Activated CD8-positive, alpha-beta T cell treated with anti-CD3 and anti-CD28 coated beads for 36 hours (primary cell): ENCODE results near the gene POU2F3. TPM values are rescaled to one million over a fixed set of nuclear protein-coding genes. Genes with fewer than 3 reads are reported as not detected.

Source experiments
- ATAC-seq: fragments of 200-7000 bp; cut with Tn5 transposase; one replicate; pipeline ENCODE4 v1.10.0; 2021; ENCODE audit warnings: mild to moderate bottlenecking, moderate library complexity
- CTCF ChIA-PET: fragments of 350-600 bp; sonication (Branson Sonifier 250); formaldehyde crosslinking; loops from one replicate; lab custom pipeline; 2021; ENCODE audit warnings: antibody characterized with exemption; lab: Charles Lee
- POLR2A ChIA-PET: fragments of 350-600 bp; sonication (Branson Sonifier 250); formaldehyde crosslinking; loops from one replicate; lab custom pipeline; 2021; ENCODE audit warnings: antibody characterized with exemption; lab: Charles Lee
- DNase-seq: peaks from one replicate; pipeline ENCODE4 v3.0.0-alpha.2; 2020
- H3K27ac Mint-ChIP-seq: one replicate; pipeline ENCODE4 v1.8.0; 2021; ENCODE audit warnings: mild to moderate bottlenecking, mixed read lengths
- H3K27me3 Mint-ChIP-seq: one replicate; pipeline ENCODE4 v1.8.0; 2021; ENCODE audit warnings: mixed read lengths
- H3K36me3 Mint-ChIP-seq: one replicate; pipeline ENCODE4 v1.8.0; 2021; ENCODE audit warnings: low read depth, mixed read lengths
- H3K4me1 Mint-ChIP-seq: one replicate; pipeline ENCODE4 v1.8.0; 2021; ENCODE audit warnings: low read depth, mixed read lengths
- H3K4me3 Mint-ChIP-seq: one replicate; pipeline ENCODE4 v1.8.0; 2021; ENCODE audit warnings: mild to moderate bottlenecking, moderate library complexity, mixed read lengths
- H3K9me3 Mint-ChIP-seq: one replicate; pipeline ENCODE4 v1.8.0; 2021; ENCODE audit warnings: mixed read lengths
- intact Hi-C: fragments of 100-400 bp; cut with micrococcal nuclease; formaldehyde crosslinking; loops from one replicate; pipeline ENCODE4 v1.10.0; 2022
- total RNA-seq, 2 experiments: library from RNA; stranded (reverse); gene quantifications; one replicate each; pipeline ENCODE4 v1.2.3, GENCODE V29; 2021
- TF ChIP-seq, protein P1 (sequence below): fragments of 200-600 bp; IDR thresholded peaks from one replicate; pipeline ENCODE4 v1.8.0; 2022; ENCODE audit warnings: antibody characterized with exemption, mild to moderate bottlenecking

The POU2F3 gene
- total RNA-seq, 2 experiments from 2014 or later: not detected

DNA sequence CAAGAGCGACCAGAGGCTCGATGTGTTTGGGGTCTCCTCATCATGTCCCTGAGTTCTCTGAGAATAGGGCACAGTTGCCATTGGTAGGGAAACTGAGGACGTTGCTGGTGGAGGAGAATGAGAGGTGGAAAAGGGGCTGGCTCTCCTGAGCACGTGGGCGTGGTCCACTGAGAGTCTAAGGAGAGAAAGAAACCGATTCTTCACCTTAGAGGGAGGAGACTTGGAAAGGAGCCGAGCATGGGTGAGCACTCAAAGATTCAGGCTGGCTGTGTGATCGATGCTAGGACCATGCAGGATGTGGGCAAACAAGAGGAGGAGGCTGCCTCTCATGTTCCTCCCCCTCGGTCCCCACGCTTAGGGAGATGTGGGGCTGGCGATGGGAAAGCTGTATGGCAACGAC lies 65.3 kb downstream of the POU2F3 start:
- Mint-ChIP-seq H3K9me3 (no peaks in the 10 kb centered on the region), H3K36me3 (no peaks in the 10 kb centered on the region), H3K27me3 (peaks cover 8% of the 10 kb centered on the region), H3K27ac (no peak overlapping the region), H3K4me3 (no peak overlapping the region), H3K4me1 (no peaks in the 10 kb centered on the region)
- POLR2A ChIA-PET: interaction anchor here (0.8 kb wide), 1 partner anchor 112 kb away, joined by 4 read pairs; no protein-coding TSS in a partner anchor
- DNase-seq: no peak
- CTCF ChIA-PET: interaction anchor here (3.2 to 14.6 kb wide), 3 partner anchors 9 to 134 kb away, joined by 27 to 437 read pairs (median 92); partner anchors contain the start of gene POU2F3
- intact Hi-C loops: no loop called here
- TF ChIP-seq, protein P1, sequence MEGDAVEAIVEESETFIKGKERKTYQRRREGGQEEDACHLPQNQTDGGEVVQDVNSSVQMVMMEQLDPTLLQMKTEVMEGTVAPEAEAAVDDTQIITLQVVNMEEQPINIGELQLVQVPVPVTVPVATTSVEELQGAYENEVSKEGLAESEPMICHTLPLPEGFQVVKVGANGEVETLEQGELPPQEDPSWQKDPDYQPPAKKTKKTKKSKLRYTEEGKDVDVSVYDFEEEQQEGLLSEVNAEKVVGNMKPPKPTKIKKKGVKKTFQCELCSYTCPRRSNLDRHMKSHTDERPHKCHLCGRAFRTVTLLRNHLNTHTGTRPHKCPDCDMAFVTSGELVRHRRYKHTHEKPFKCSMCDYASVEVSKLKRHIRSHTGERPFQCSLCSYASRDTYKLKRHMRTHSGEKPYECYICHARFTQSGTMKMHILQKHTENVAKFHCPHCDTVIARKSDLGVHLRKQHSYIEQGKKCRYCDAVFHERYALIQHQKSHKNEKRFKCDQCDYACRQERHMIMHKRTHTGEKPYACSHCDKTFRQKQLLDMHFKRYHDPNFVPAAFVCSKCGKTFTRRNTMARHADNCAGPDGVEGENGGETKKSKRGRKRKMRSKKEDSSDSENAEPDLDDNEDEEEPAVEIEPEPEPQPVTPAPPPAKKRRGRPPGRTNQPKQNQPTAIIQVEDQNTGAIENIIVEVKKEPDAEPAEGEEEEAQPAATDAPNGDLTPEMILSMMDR: no peak
- no peak for ATAC-seq

DNA sequence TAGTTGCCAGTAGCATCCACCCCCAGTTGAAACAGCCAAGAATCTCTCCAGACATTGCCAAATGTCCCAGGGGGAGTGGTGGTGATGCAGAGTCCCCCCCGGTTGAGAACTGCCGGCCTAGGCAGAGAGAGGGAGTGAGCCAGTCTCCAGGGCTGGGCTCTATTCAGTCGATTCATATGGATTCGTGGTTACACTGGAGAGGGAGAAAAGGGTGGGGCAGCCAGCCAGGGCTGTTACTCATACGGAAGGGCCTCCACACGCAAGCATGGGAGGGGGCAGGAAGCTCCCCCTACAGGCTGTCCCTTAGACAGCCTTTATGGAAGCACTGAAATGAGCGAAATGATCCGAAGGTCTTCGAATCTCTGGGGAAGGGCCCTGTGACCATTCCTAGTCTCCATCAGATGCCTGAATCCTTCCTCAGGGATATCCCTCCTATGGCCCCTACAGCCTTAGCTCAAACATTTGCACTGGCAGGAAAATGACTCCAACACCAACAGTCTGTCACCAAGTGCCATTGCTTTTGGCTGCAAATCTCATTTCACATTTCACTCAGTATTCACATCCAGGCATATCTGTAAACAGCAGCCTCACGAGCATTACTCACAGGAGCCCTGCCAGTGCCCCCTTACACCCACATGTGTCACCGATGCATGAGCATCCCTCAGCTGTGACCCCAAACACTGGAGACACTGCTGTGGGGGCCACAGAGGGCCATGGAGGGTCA lies 66.7 kb downstream of the POU2F3 start:
- Mint-ChIP-seq H3K9me3 (no peaks in the 10 kb centered on the region), H3K27ac (no peak overlapping the region), H3K36me3 (no peaks in the 10 kb centered on the region), H3K4me1 (no peaks in the 10 kb centered on the region), H3K27me3 (peaks cover 8% of the 10 kb centered on the region), H3K4me3 (no peak overlapping the region)
- TF ChIP-seq, protein P1: no peak
- ChIA-PET CTCF (interaction anchor here (14.6 kb wide), 1 partner anchor 75 kb away, joined by 437 read pairs; the partner anchor contains the start of gene POU2F3), POLR2A (no interaction called here)
- DNase-seq (no peak), ATAC-seq (no peak)
- intact Hi-C loops: no loop called here

DNA sequence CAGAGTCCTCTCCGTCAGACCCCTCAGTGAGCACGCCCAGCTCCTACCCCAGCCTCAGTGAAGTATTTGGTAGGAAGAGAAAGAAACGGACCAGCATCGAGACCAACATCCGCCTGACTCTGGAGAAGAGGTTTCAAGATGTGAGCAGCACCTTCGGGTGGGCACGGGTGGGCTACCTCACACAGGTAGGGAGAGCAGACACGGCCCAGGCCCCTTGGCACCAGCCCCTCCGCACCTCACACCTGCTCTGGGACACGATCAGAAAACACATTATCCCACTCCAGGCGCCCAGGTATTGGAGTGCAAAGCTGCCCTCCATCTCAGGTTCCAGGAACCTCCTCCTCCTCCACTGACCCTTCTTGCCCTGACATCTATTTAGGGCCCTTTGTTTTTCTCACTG lies 67.5 kb downstream of the POU2F3 start:
- Mint-ChIP-seq H3K27ac (no peak overlapping the region), H3K36me3 (no peaks in the 10 kb centered on the region), H3K9me3 (no peaks in the 10 kb centered on the region), H3K27me3 (peaks cover 5% of the 10 kb centered on the region), H3K4me1 (no peaks in the 10 kb centered on the region), H3K4me3 (no peak overlapping the region)
- ATAC-seq (no peak), DNase-seq (no peak)
- POLR2A ChIA-PET: no interaction called here
- CTCF ChIA-PET: interaction anchor here (14.6 kb wide), 1 partner anchor 75 kb away, joined by 437 read pairs; the partner anchor contains the start of gene POU2F3
- TF ChIP-seq, protein P1: no peak
- intact Hi-C loops: no loop called here

GRCh38 chr11:120308081-120308480 lies 68.1 kb downstream of the POU2F3 start:
- CTCF ChIA-PET: no interaction called here
- Mint-ChIP-seq H3K4me1 (no peaks in the 10 kb centered on the region), H3K4me3 (no peak overlapping the region), H3K36me3 (no peaks in the 10 kb centered on the region), H3K27ac (no peak overlapping the region), H3K9me3 (no peaks in the 10 kb centered on the region), H3K27me3 (peaks cover 9% of the 10 kb centered on the region)
- ATAC-seq (no peak), DNase-seq (no peak)
- POLR2A ChIA-PET: no interaction called here
- TF ChIP-seq, protein P1: no peak
- intact Hi-C loops: no loop called here

DNA sequence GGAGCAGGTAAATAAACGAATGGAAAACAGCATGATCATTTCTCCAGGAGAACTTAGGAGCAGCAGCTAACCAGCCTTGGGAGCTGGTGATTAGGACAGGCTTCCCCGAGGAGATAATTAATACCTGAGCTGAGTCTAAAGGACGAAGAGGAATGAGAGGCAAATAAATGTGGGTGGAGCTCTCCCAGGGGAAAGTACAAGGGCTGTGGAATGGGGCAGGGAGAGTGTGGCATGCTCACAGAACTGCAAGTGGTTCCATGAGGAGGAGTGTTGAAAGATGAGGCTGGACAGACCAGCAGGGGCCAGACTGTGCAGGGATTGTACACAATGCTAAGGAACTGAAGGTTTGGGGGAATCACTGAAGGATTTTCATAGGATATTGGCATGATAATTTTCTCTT lies 70.9 kb downstream of the POU2F3 start:
- DNase-seq: no peak
- no peak for ATAC-seq
- intact Hi-C loops: no loop called here
- H3K36me3 Mint-ChIP-seq: no peaks in the 10 kb centered on the region
- H3K4me3 Mint-ChIP-seq: no peak overlapping the region
- H3K9me3 Mint-ChIP-seq: no peaks in the 10 kb centered on the region
- no peak overlapping the region for H3K27ac Mint-ChIP-seq
- TF ChIP-seq, protein P1: no peak
- no peaks in the 10 kb centered on the region for H3K4me1 Mint-ChIP-seq
- CTCF ChIA-PET: interaction anchor here (0.9 to 1.4 kb wide), 2 partner anchors 8 to 23 kb away, joined by 3 to 5 read pairs; no protein-coding TSS in a partner anchor
- peaks cover 6% of the 10 kb centered on the region for H3K27me3 Mint-ChIP-seq
- POLR2A ChIA-PET: no interaction called here
